HG03175 (cell line): ENCODE results near the gene SH3PXD2A.

ENCODE experiments used
- ATAC-seq: cut with Tn5 transposase; IDR thresholded peaks from one replicate; pipeline ENCODE4 v1.9.1; 2021; ENCODE audit warnings: mild to moderate bottlenecking, moderate library complexity; ENCODE audit not compliant: unreplicated experiment

SH3PXD2A gene

DNA sequence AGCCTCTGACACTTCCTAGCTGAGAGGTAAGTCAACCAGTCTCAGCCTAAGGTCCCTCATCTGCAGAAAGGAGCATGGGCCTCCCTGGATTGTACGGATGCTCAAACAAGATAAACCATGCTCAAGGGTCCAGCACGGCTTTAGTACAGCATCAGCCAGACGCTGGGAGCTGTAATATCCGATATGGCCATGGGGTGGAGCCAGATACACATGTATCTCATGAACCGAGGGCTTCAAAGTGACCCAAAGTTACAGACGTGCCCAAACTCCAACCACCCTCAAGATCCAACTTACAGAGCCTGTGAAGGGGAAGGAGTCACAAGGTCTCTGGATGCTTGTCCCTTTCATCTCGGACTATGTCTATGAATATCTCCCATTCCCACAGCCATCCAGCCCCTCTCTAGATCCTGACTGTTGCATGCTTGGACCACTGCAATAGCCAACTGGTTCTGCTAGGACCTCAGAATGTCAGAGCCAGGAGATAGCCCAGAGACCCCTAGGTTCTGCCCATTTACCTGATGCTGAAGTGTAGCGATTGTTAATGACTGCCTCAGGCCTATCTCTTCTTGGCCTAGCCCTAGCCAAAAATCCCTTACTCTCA, 142.4 kb downstream of the SH3PXD2A start:
- peak; percentile 71 for ATAC-seq

- no peak for ATAC-seq
These were observed 143.2 kb downstream of the SH3PXD2A start for GRCh38 chr10:103712146-103712545.

DNA sequence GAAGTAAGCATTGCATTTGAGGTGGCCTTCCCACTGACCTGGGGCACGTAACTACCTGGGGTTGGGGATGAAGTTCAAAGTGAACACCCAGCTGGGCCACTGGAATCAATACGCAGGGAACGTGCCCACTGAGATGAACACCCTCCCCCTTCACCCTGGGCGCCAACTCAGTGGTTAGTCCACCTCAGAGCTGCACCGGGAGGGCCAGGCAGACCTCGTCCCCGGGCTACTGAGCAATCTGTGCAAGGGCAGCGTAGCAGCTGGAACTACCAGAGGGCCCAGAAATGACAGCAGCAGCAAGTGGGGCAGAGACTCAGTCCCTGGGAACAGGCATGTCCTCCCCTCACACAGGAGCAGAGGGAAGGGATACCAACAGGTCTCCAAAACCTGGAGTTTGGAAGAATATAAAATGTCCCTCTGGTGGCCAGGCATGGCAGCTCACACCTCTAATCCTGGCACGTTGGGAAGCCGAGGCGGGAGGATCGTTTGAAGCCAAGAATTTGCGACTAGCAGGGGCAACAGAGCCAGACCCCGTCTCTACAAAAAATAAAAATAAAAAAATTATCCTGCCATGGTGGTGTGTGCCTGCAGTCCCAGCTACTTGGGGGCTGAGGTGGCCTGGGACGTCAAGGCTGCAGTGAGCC, 143.9 kb downstream of the SH3PXD2A start:
- no peak for ATAC-seq

DNA sequence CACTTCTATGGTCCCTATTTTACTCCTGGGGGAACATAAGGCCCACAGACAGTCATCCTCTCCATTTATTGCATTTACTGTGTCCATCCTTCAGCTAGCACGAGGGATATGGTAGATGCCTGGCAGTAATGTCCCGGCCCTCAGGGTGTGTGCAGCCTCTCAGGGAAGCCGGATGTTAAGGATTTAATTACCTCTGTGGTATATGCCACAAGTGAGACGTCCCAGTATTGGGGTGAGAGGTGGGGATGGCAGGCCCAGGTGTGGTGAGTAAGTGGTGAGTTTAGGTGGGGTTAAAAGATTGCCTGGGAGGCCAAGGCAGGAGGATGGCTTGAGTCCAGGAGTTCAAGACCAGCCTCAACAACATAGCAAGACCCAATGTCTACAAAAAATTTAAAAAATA, 144.9 kb downstream of the SH3PXD2A start:
- ATAC-seq, result no peak

- ATAC-seq, result no peak
These were observed 145.9 kb downstream of the SH3PXD2A start for GRCh38 chr10:103709341-103709920.

DNA sequence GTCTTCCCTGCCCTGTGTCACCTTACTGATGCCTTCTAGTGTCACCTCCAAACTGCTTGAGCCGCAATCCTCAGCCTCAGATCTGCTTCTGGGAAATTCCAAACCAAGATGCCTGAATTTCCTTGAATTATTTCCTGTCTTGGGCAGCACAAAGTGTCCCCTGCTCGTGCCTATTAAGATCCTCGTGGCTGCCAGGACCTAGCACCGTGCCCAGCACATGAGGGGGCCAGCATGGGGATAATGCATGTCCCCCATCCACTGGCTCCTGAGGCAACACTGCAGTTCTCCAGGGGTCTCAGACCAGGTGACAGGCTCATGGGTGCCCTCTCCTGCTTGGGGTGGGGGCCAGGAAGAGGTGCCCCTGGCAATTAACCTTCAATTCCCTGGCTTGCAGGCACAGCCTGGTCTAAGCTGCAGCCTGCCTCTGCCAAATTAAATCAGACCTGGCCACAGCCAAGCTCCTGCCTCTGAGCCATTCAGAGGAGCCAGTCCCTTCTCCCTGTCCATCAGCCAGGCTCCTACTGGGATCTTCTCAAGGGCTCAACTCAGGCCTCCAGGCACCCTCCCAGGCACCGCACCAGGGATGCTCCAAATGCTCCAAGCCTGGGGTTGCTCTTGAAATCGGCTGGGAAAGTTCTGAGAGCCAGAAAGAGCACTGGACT, 146.6 kb downstream of the SH3PXD2A start:
- ATAC-seq, result no peak

- no peak for ATAC-seq
These were observed 147.3 kb downstream of the SH3PXD2A start for GRCh38 chr10:103707956-103708626.

- no peak for ATAC-seq
These were observed 148.6 kb downstream of the SH3PXD2A start for GRCh38 chr10:103706762-103707161.

GRCh38 chr10:103706047-103706446, 149.3 kb downstream of the SH3PXD2A start:
- ATAC-seq, result no peak

- ATAC-seq, result no peak
These were observed 151.1 kb downstream of the SH3PXD2A start for GRCh38 chr10:103703941-103704919.

DNA sequence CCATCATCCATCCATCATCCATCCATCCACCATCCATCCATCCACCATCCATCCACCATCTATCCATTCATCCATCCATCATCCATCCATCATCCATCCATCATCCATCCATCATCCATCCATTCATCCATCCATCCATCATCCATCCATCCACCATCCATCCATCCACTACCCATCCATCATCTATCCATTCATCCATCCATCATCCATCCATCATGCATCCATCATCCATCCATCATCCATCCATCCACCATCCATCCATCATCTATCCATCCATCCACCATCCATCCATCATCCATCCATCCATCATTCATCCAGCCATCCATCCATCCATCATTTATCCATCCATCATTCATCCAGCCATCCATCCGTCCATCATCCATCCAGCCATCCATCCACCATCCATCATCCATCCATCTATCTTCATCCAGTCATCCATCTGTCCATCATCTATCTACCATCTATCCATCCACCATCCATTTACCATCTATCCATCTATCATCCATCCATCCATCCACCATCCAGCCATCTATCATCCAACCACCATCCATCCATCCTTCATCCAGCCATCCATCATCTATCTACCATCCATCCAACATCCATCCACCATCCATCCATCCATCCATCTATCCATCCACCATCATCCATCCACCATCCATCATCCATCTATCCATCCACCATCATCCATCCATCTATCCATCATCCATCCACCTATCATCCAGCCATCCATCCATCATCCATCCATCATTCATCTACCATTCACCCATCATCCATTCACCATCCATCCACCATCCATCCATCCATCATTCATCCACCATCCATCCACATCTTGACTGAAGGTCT, 153.8 kb downstream of the SH3PXD2A start:
- ATAC-seq, result no peak

DNA sequence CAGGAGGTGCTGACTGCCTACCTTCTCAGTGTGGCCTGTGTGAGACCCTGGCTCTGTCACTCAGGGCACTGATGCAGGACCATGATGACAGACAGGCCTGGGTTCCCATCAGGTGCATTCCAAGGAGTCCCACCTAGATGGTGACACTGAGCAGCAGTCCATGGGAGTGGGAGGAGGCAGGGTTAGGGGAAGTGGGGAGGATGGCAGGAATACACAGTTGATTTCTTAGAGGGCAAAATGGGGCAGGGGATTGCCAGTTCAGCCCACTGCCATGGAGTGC, 155.0 kb downstream of the SH3PXD2A start:
- ATAC-seq, result no peak

- no peak for ATAC-seq
These were observed 155.6 kb downstream of the SH3PXD2A start for GRCh38 chr10:103699611-103700435.

GRCh38 chr10:103698266-103698665, 157.1 kb downstream of the SH3PXD2A start:
- no peak for ATAC-seq

- ATAC-seq, result no peak
These were observed 157.6 kb downstream of the SH3PXD2A start for GRCh38 chr10:103697787-103698186.

GRCh38 chr10:103696411-103697145, 158.8 kb downstream of the SH3PXD2A start:
- ATAC-seq, result peak; percentile 35

DNA sequence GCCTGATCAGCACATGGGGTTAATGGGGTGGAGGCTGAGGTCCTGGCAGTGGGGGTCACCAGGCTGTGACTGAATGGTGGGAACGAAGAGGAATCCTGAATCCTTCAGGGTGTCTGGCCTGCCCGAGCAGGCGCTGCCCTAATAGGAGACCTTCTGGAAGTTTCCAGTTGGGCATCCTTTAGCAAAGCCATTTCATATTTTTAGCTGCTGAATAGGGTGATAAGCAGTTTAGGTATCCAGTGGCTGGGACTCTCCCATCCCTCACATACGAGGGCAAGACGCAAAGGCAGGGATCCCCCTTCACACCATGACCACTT, 159.3 kb downstream of the SH3PXD2A start:
- no peak for ATAC-seq

GRCh38 chr10:103695584-103696005, 159.8 kb downstream of the SH3PXD2A start:
- no peak for ATAC-seq
